Rectal smooth muscle tissue (tissue), 1 donor: ENCODE measurements around the gene PCBP3.

Source experiments
- H3K27ac ChIP-seq: one replicate; pipeline ENCODE4 v1.7.0; 2013; ENCODE audit warnings: low read depth, low read length, inconsistent platforms
- H3K27me3 ChIP-seq: one replicate; pipeline ENCODE4 v1.7.0; 2013; ENCODE audit warnings: low read length; ENCODE audit not compliant: control insufficient read depth, insufficient read depth
- H3K36me3 ChIP-seq: one replicate; pipeline ENCODE4 v1.7.0; 2013; ENCODE audit warnings: low read length; ENCODE audit not compliant: control insufficient read depth, insufficient read depth
- H3K4me1 ChIP-seq: one replicate; pipeline ENCODE4 v1.7.0; 2013; ENCODE audit warnings: low read length; ENCODE audit not compliant: control insufficient read depth, insufficient read depth
- H3K4me3 ChIP-seq: one replicate; pipeline ENCODE4 v1.7.0; 2013; ENCODE audit warnings: low read length
- H3K9ac ChIP-seq: one replicate; pipeline ENCODE4 v1.7.0; 2013; ENCODE audit warnings: low read length

Gene PCBP3

GRCh38 chr21:45872471-45872870, 228.9 kb downstream of the PCBP3 start:
- Histone ChIP-seq H3K4me3 (no peak overlapping the region), H3K27me3 (no peaks in the 10 kb centered on the region), H3K9ac (no peak overlapping the region), H3K27ac (no peak overlapping the region), H3K4me1 (no peaks in the 10 kb centered on the region), H3K36me3 (no peaks in the 10 kb centered on the region)

- H3K4me1 ChIP-seq, result no peaks in the 10 kb centered on the region
- H3K36me3 ChIP-seq, result no peaks in the 10 kb centered on the region
Measured at GRCh38 chr21:45872902-45873301, 229.4 kb downstream of the PCBP3 start.

GRCh38 chr21:45873418-45873817, 229.9 kb downstream of the PCBP3 start:
- H3K27me3 ChIP-seq, result no peaks in the 10 kb centered on the region
- H3K9ac ChIP-seq, result no peak overlapping the region
- no peak overlapping the region for H3K4me3 ChIP-seq
- no peaks in the 10 kb centered on the region for H3K36me3 ChIP-seq
- no peak overlapping the region for H3K27ac ChIP-seq
- H3K4me1 ChIP-seq, result no peaks in the 10 kb centered on the region

More at GRCh38 chr21:45872902-45873301, 229.4 kb downstream of the PCBP3 start:
- H3K9ac ChIP-seq, result no peak overlapping the region
- H3K4me3 ChIP-seq, result no peak overlapping the region
- no peak overlapping the region for H3K27ac ChIP-seq
- no peaks in the 10 kb centered on the region for H3K27me3 ChIP-seq

- Histone ChIP-seq H3K4me3 (no peak overlapping the region), H3K27me3 (no peaks in the 10 kb centered on the region), H3K27ac (no peak overlapping the region), H3K36me3 (no peaks in the 10 kb centered on the region), H3K9ac (no peak overlapping the region), H3K4me1 (no peaks in the 10 kb centered on the region)
Measured at GRCh38 chr21:45873866-45874265, 230.3 kb downstream of the PCBP3 start.

GRCh38 chr21:45874716-45875415, 231.3 kb downstream of the PCBP3 start:
- Histone ChIP-seq H3K27ac (no peak overlapping the region), H3K9ac (no peak overlapping the region), H3K4me3 (no peak overlapping the region), H3K27me3 (peaks cover 1% of the 10 kb centered on the region), H3K36me3 (no peaks in the 10 kb centered on the region), H3K4me1 (no peaks in the 10 kb centered on the region)

- no peaks in the 10 kb centered on the region for H3K4me1 ChIP-seq
- no peak overlapping the region for H3K27ac ChIP-seq
- no peak overlapping the region for H3K4me3 ChIP-seq
- H3K36me3 ChIP-seq, result no peaks in the 10 kb centered on the region
- H3K27me3 ChIP-seq, result peaks cover 6% of the 10 kb centered on the region
- H3K9ac ChIP-seq, result no peak overlapping the region
Measured at GRCh38 chr21:45875416-45875760, 231.9 kb downstream of the PCBP3 start.

GRCh38 chr21:45875881-45876280, 232.4 kb downstream of the PCBP3 start:
- Histone ChIP-seq H3K27ac (no peak overlapping the region), H3K36me3 (no peaks in the 10 kb centered on the region), H3K4me1 (no peaks in the 10 kb centered on the region), H3K4me3 (no peak overlapping the region), H3K9ac (no peak overlapping the region), H3K27me3 (peaks cover 6% of the 10 kb centered on the region)

GRCh38 chr21:45876381-45877170, 233.1 kb downstream of the PCBP3 start:
- H3K9ac ChIP-seq, result no peak overlapping the region
- H3K27ac ChIP-seq, result no peak overlapping the region
- H3K4me1 ChIP-seq, result no peaks in the 10 kb centered on the region
- no peak overlapping the region for H3K4me3 ChIP-seq
- H3K36me3 ChIP-seq, result no peaks in the 10 kb centered on the region
- peaks cover 6% of the 10 kb centered on the region for H3K27me3 ChIP-seq

GRCh38 chr21:45877171-45877438, 233.6 kb downstream of the PCBP3 start:
- Histone ChIP-seq H3K36me3 (no peaks in the 10 kb centered on the region), H3K4me1 (no peaks in the 10 kb centered on the region), H3K27ac (no peak overlapping the region), H3K4me3 (no peak overlapping the region), H3K27me3 (peaks cover 6% of the 10 kb centered on the region), H3K9ac (no peak overlapping the region)

GRCh38 chr21:45877821-45878469, 234.4 kb downstream of the PCBP3 start:
- Histone ChIP-seq H3K27me3 (peaks cover 6% of the 10 kb centered on the region), H3K4me1 (no peaks in the 10 kb centered on the region), H3K9ac (no peak overlapping the region), H3K27ac (no peak overlapping the region), H3K36me3 (no peaks in the 10 kb centered on the region), H3K4me3 (no peak overlapping the region)

- Histone ChIP-seq H3K36me3 (no peaks in the 10 kb centered on the region), H3K27ac (no peak overlapping the region), H3K27me3 (peaks cover 6% of the 10 kb centered on the region), H3K4me1 (no peaks in the 10 kb centered on the region), H3K4me3 (no peak overlapping the region), H3K9ac (no peak overlapping the region)
Measured at GRCh38 chr21:45880097-45881068, 236.9 kb downstream of the PCBP3 start.

GRCh38 chr21:45882645-45883044, 239.1 kb downstream of the PCBP3 start:
- Histone ChIP-seq H3K27me3 (peaks cover 6% of the 10 kb centered on the region), H3K4me3 (no peak overlapping the region), H3K36me3 (no peaks in the 10 kb centered on the region), H3K4me1 (no peaks in the 10 kb centered on the region), H3K9ac (no peak overlapping the region), H3K27ac (no peak overlapping the region)
